HepG2 (cell line): Measurements from ENCODE around the gene TCERG1L.

ENCODE experiments used
- EP300 ChIP-seq, 3 experiments: sonication (generic) in 1 of 3; formaldehyde crosslinking in 1 of 3; IDR thresholded peaks; 2 replicates each; pipeline versions ENCODE4 v1.5.1 to v1.6.1; 2011 to 2020; ENCODE audit warnings: low read depth in 2 of 3, low read length in 2 of 3, borderline replicate concordance in 1 of 3, improper control_type of control experiment in 1 of 3, mild to moderate bottlenecking in 1 of 3, missing genetic modification reagents in 1 of 3, moderate library complexity in 1 of 3
- EZH2 ChIP-seq: conservative IDR thresholded peaks from 2 replicates; pipeline ENCODE4 v1.6.1; 2012; ENCODE audit warnings: mild to moderate bottlenecking, low read depth, low read length, moderate library complexity
- MXI1 ChIP-seq: IDR thresholded peaks from 3 replicates; pipeline ENCODE4 v1.6.1; 2012; ENCODE audit warnings: low read depth, low read length, inconsistent platforms, borderline replicate concordance
- NR1H2 ChIP-seq: sonication (generic); formaldehyde crosslinking; IDR thresholded peaks from 2 replicates; pipeline ENCODE4 v1.8.1; 2022; ENCODE audit warnings: low read depth, missing genetic modification reagents, borderline replicate concordance
- POLR2AphosphoS5 ChIP-seq: IDR thresholded peaks from 2 replicates; pipeline ENCODE4 v1.6.1; 2012; ENCODE audit warnings: low read depth, low read length
- RFX3 ChIP-seq: IDR thresholded peaks from 2 replicates; pipeline ENCODE4 v1.6.1; 2016; ENCODE audit warnings: missing biosample characterization, missing genetic modification reagents
- ZBTB40 ChIP-seq, 2 experiments: fragments of 450-650 bp in 1 of 2; sonication (generic) in 1 of 2; formaldehyde crosslinking in 1 of 2; IDR thresholded peaks; 2 replicates each; pipeline versions ENCODE4 v1.6.1 to v1.8.0; 2016 to 2022; ENCODE audit warnings: antibody characterized with exemption in 1 of 2, mild to moderate bottlenecking in 1 of 2, missing genetic modification reagents in 1 of 2
- TF ChIP-seq, protein P1 (sequence below): sonication (generic); formaldehyde crosslinking; IDR thresholded peaks from 2 replicates; pipeline ENCODE4 v1.4.0; 2020; ENCODE audit warnings: missing genetic modification reagents

- TF ChIP-seq RFX3 (no peak), MXI1 (no peak), EP300 (IDR thresholded peaks at IDR 0.05; ENCODE audit: low read depth in 2 of 2, low read length in 2 of 2) (no peak), EP300 (CRISPR knock-in tag; IDR thresholded peaks at IDR 0.05; ENCODE audit: borderline replicate concordance) (no peak), EZH2 (no peak), NR1H2 (CRISPR knock-in tag) (no peak), POLR2AphosphoS5 (no peak), ZBTB40 (IDR thresholded peaks at IDR 0.05) (no peak), ZBTB40 (CRISPR knock-in tag; IDR thresholded peaks at IDR 0.05) (no peak)
- TF ChIP-seq, protein P1, sequence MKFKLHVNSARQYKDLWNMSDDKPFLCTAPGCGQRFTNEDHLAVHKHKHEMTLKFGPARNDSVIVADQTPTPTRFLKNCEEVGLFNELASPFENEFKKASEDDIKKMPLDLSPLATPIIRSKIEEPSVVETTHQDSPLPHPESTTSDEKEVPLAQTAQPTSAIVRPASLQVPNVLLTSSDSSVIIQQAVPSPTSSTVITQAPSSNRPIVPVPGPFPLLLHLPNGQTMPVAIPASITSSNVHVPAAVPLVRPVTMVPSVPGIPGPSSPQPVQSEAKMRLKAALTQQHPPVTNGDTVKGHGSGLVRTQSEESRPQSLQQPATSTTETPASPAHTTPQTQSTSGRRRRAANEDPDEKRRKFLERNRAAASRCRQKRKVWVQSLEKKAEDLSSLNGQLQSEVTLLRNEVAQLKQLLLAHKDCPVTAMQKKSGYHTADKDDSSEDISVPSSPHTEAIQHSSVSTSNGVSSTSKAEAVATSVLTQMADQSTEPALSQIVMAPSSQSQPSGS (CRISPR knock-in tag): no peak
Observed at GRCh38 chr10:131318814-131319213, 7.3 kb upstream of the TCERG1L start.
